H1 (cell line): ENCODE measurements around the gene PDGFRA. TPM values are rescaled to one million over a fixed set of nuclear protein-coding genes. Genes with fewer than 3 reads are reported as not detected.

Source experiments
- BACH1 ChIP-seq: IDR thresholded peaks from 2 replicates; pipeline ENCODE4 v1.6.1; 2012; ENCODE audit warnings: low read length, improper control_type of control experiment
- CHD1 ChIP-seq: IDR thresholded peaks from 2 replicates; pipeline ENCODE4 v1.6.1; 2012; ENCODE audit warnings: low read depth, low read length, improper control_type of control experiment
- CHD2 ChIP-seq: IDR thresholded peaks from 2 replicates; pipeline ENCODE4 v1.6.1; 2012; ENCODE audit warnings: low read length, improper control_type of control experiment
- CHD7 ChIP-seq: fragments of 300-600 bp; sonication (generic); IDR thresholded peaks from 2 replicates; pipeline ENCODE4 v1.7.1; 2012; ENCODE audit warnings: low read length, moderate library complexity, mild to moderate bottlenecking, inconsistent platforms; ENCODE audit not compliant: insufficient replicate concordance
- CREB1 ChIP-seq: IDR thresholded peaks from 2 replicates; pipeline ENCODE4 v1.6.1; 2012; ENCODE audit warnings: inconsistent platforms
- CTBP2 ChIP-seq: IDR thresholded peaks from 2 replicates; pipeline ENCODE4 v1.7.0; 2011; ENCODE audit warnings: borderline replicate concordance, mild to moderate bottlenecking, moderate library complexity, mixed read lengths, low read length; ENCODE audit not compliant: insufficient read depth, insufficient read length
- GABPA ChIP-seq: IDR thresholded peaks from 2 replicates; pipeline ENCODE4 v1.6.1; 2011; ENCODE audit warnings: mild to moderate bottlenecking, low read length, moderate library complexity, borderline replicate concordance; ENCODE audit not compliant: insufficient read depth
- JUND ChIP-seq: IDR thresholded peaks from 2 replicates; pipeline ENCODE4 v1.6.1; 2011; ENCODE audit warnings: mild to moderate bottlenecking, improper control_type of control experiment, low read length
- KDM5A ChIP-seq: fragments of 200-600 bp; IDR thresholded peaks from 2 replicates; pipeline ENCODE4 v1.7.1; 2012; ENCODE audit warnings: mild to moderate bottlenecking, low read length, inconsistent platforms, mixed read lengths
- POLR2A ChIP-seq, 2 experiments: IDR thresholded peaks; 1 replicate in 1 of 2; 2 replicates in 1 of 2; pipeline ENCODE4 v1.6.1; 2011; ENCODE audit warnings: low read depth in 2 of 2, low read length in 2 of 2, mild to moderate bottlenecking in 2 of 2; ENCODE audit errors: control extremely low read depth in 1 of 2
- SIX5 ChIP-seq: IDR thresholded peaks from 2 replicates; pipeline ENCODE4 v1.6.1; 2011; ENCODE audit warnings: mild to moderate bottlenecking, low read depth, low read length
- TEAD4 ChIP-seq: IDR thresholded peaks from 2 replicates; pipeline ENCODE4 v1.6.1; 2012; ENCODE audit warnings: low read depth, low read length, inconsistent platforms, mixed read lengths
- YY1 ChIP-seq: IDR thresholded peaks from 2 replicates; pipeline ENCODE4 v1.6.1; 2011; ENCODE audit warnings: low read depth, mild to moderate bottlenecking, low read length
- ZNF274 ChIP-seq: IDR thresholded peaks from 2 replicates; pipeline ENCODE4 v1.7.0; 2012; ENCODE audit warnings: low read length, borderline replicate concordance; ENCODE audit errors: extremely low read depth
- polyA plus RNA-seq, 7 experiments: library from polyadenylated mRNA; depleted of rRNA in 3 of 7; stranded (reverse) in 5 of 7; unstranded in 2 of 7; fragments of >200 nt in 5 of 7; fragments of 200-250 nt in 2 of 7; gene quantifications; 1 replicate in 5 of 7; 2 replicates in 1 of 7; 4 replicates in 1 of 7; pipeline versions ENCODE4 v1.2.1 to v1.2.3, GENCODE V29; 2011 to 2013; ENCODE audit warnings: missing spikeins in 2 of 7, mixed read lengths in 2 of 7
- total RNA-seq: library from RNA; stranded (reverse); fragmentation: NEBNext Ultra II Directional; extraction: Animal tissue kit (Norgen Biotek cat#: 25700); gene quantifications from 2 replicates; pipeline ENCODE4 v1.2.1, GENCODE V29; 2021

The PDGFRA gene
- total and polyA plus RNA-seq, 2 of the 8 experiments (the other 6 are each of a cell fraction or from before 2014, with no cell fraction given): 1.4 to 3.4 TPM

- TF ChIP-seq CHD7 (no peak), CHD1 (no peak), CREB1 (no peak), KDM5A (no peak), JUND (no peak), TEAD4 (no peak), GABPA (no peak), YY1 (no peak), CTBP2 (no peak), BACH1 (no peak), SIX5 (no peak), ZNF274 (no peak), POLR2A (IDR thresholded peaks at IDR 0.05; ENCODE audit: control extremely low read depth in 1 of 2, low read depth in 2 of 2, low read length in 2 of 2) (no peak), CHD2 (no peak)
These were observed 48.6 kb downstream of the PDGFRA start (continued) for GRCh38 chr4:54277691-54278090.
